HEK293 (cell line): ENCODE results near the gene MYO3A.

ENCODE experiments used
- CTCF ChIA-PET: fragments of 350-600 bp; formaldehyde crosslinking; extraction: SDS; loops from one replicate; lab custom pipeline; 2021; ENCODE audit warnings: antibody characterized with exemption; lab: Yijun Ruan, JAX
- POLR2A ChIA-PET: fragments of 300-600 bp; formaldehyde crosslinking; extraction: SDS; loops from one replicate; lab custom pipeline; 2020; ENCODE audit warnings: antibody characterized with exemption, inconsistent platforms; lab: Yijun Ruan, JAX
- H3K27ac ChIP-seq: fragments of 200-500 bp; sonication (Bioruptor generic); 2 replicates; pipeline ENCODE4 v1.5.1; 2014; ENCODE audit warnings: low read depth, low read length, control low read depth, inconsistent platforms; ENCODE audit errors: extremely low read depth
- H3K36me3 ChIP-seq, 2 experiments: fragments of 200-500 bp in 1 of 2; sonication (Bioruptor generic) in 1 of 2; 1 replicate in 1 of 2; 2 replicates in 1 of 2; pipeline ENCODE4 v1.5.1; 2014 to 2017; ENCODE audit warnings: inconsistent platforms in 2 of 2, low read length in 2 of 2; ENCODE audit not compliant: control insufficient read depth in 2 of 2, insufficient read depth in 1 of 2
- H3K4me1 ChIP-seq: fragments of 200-500 bp; sonication (Bioruptor generic); 2 replicates; pipeline ENCODE4 v1.5.1; 2014; ENCODE audit warnings: mild to moderate bottlenecking, low read length, inconsistent platforms; ENCODE audit not compliant: control insufficient read depth, insufficient read depth
- H3K4me3 ChIP-seq: 2 replicates; pipeline ENCODE4 v1.5.1; 2011; ENCODE audit warnings: low read depth, mild to moderate bottlenecking, control low read depth, low read length, moderate library complexity
- H3K9me3 ChIP-seq: fragments of 200-500 bp; sonication (Bioruptor generic); 2 replicates; pipeline ENCODE4 v1.5.1; 2014; ENCODE audit warnings: low read depth, low read length, inconsistent platforms; ENCODE audit not compliant: control insufficient read depth, insufficient read depth
- CTCF ChIP-seq: fragments of 450-650 bp; formaldehyde crosslinking; IDR thresholded peaks from 2 replicates; pipeline ENCODE4 v1.5.1; 2016; ENCODE audit warnings: missing biosample characterization, missing genetic modification characterization
- GLI2 ChIP-seq: fragments of 450-650 bp; formaldehyde crosslinking; IDR thresholded peaks from 2 replicates; pipeline ENCODE4; 2017; ENCODE audit warnings: missing biosample characterization, missing genetic modification characterization, low read depth, borderline replicate concordance
- HOXC10 ChIP-seq: sonication (generic); formaldehyde crosslinking; IDR thresholded peaks from 2 replicates; pipeline ENCODE4 v1.8.1; 2023; ENCODE audit warnings: mild to moderate bottlenecking, missing genetic modification reagents
- KLF8 ChIP-seq: fragments of 450-650 bp; formaldehyde crosslinking; IDR thresholded peaks from 2 replicates; pipeline ENCODE4 v1.5.1; 2016; ENCODE audit warnings: missing biosample characterization, missing genetic modification characterization
- PBX3 ChIP-seq: sonication (generic); formaldehyde crosslinking; IDR thresholded peaks from 2 replicates; pipeline ENCODE4 v1.8.1; 2022; ENCODE audit warnings: mild to moderate bottlenecking, moderate library complexity, missing genetic modification reagents
- REST ChIP-seq: fragments of 450-650 bp; formaldehyde crosslinking; IDR thresholded peaks from 2 replicates; pipeline ENCODE4 v1.5.1; 2016; ENCODE audit warnings: missing biosample characterization, missing genetic modification characterization
- ZBTB10 ChIP-seq: fragments of 450-650 bp; formaldehyde crosslinking; IDR thresholded peaks from 2 replicates; pipeline ENCODE4 v1.5.1; 2016; ENCODE audit warnings: missing biosample characterization, missing genetic modification characterization
- ZBTB20 ChIP-seq: fragments of 450-650 bp; formaldehyde crosslinking; IDR thresholded peaks from 2 replicates; pipeline ENCODE4 v1.5.1; 2016; ENCODE audit warnings: missing biosample characterization, missing genetic modification characterization
- ZFP41 ChIP-seq: fragments of 450-650 bp; formaldehyde crosslinking; IDR thresholded peaks from 2 replicates; pipeline ENCODE4 v1.5.1; 2016; ENCODE audit warnings: missing biosample characterization, missing genetic modification characterization, borderline replicate concordance
- ZNF391 ChIP-seq: fragments of 450-650 bp; formaldehyde crosslinking; IDR thresholded peaks from 2 replicates; pipeline ENCODE4 v1.5.1; 2016; ENCODE audit warnings: low read depth, missing biosample characterization, missing genetic modification characterization, borderline replicate concordance
- ZNF433 ChIP-seq: fragments of 450-650 bp; formaldehyde crosslinking; IDR thresholded peaks from 2 replicates; pipeline ENCODE4 v1.5.1; 2016; ENCODE audit warnings: missing biosample characterization, missing genetic modification characterization, low read depth
- ZNF560 ChIP-seq: fragments of 450-650 bp; formaldehyde crosslinking; IDR thresholded peaks from 2 replicates; pipeline ENCODE4 v1.5.1; 2017; ENCODE audit warnings: missing biosample characterization, missing genetic modification characterization, borderline replicate concordance
- ZNF639 ChIP-seq: fragments of 450-650 bp; formaldehyde crosslinking; IDR thresholded peaks from 2 replicates; pipeline ENCODE4 v1.5.1; 2016; ENCODE audit warnings: missing biosample characterization, missing genetic modification characterization
- ZNF645 ChIP-seq: fragments of 450-650 bp; formaldehyde crosslinking; IDR thresholded peaks from 2 replicates; pipeline ENCODE4; 2016; ENCODE audit warnings: missing biosample characterization, missing genetic modification characterization
- ZNF837 ChIP-seq: fragments of 450-650 bp; formaldehyde crosslinking; IDR thresholded peaks from 2 replicates; pipeline ENCODE4 v1.5.1; 2016; ENCODE audit warnings: missing biosample characterization, missing genetic modification characterization

Gene MYO3A

GRCh38 chr10:26243351-26243720 is 309.3 kb downstream of the MYO3A start:
- H3K9me3 ChIP-seq, result no peaks in the 10 kb centered on the region
- H3K36me3 ChIP-seq, result no peaks in the 10 kb centered on the region
- CTCF ChIA-PET, result interaction anchor here (0.7 kb wide), 2 partner anchors 595 to 1089 kb away, joined by 3 read pairs; no protein-coding TSS in a partner anchor
- H3K4me3 ChIP-seq, result no peak overlapping the region
- no peak overlapping the region for H3K27ac ChIP-seq
- POLR2A ChIA-PET, result interaction anchor here (0.5 to 1.1 kb wide), 2 partner anchors 10 to 1210 kb away, joined by 3 to 4 read pairs; no protein-coding TSS in a partner anchor
- no peaks in the 10 kb centered on the region for H3K4me1 ChIP-seq
- TF ChIP-seq ZNF639 (no peak), PBX3 (CRISPR knock-in tag) (no peak), ZBTB20 (tag by site-specific recombination) (no peak), KLF8 (tag by site-specific recombination) (no peak)

- Histone ChIP-seq H3K36me3 (no peaks in the 10 kb centered on the region), H3K27ac (no peak overlapping the region), H3K9me3 (no peaks in the 10 kb centered on the region), H3K4me3 (no peak overlapping the region), H3K4me1 (no peaks in the 10 kb centered on the region)
- ChIA-PET CTCF (interaction anchor here (0.6 kb wide), 1 partner anchor 113 kb away, joined by 3 read pairs; no protein-coding TSS in a partner anchor), POLR2A (no interaction called here)
- TF ChIP-seq ZNF391 (tag by site-specific recombination) (no peak), ZNF560 (no peak), REST (tag by site-specific recombination) (peak; percentile 85)
These were observed 315.7 kb downstream of the MYO3A start for GRCh38 chr10:26249681-26250080.

- ChIA-PET POLR2A (no interaction called here), CTCF (no interaction called here)
- no peaks in the 10 kb centered on the region for H3K36me3 ChIP-seq
- no peaks in the 10 kb centered on the region for H3K9me3 ChIP-seq
- no peak overlapping the region for H3K4me3 ChIP-seq
- TF ChIP-seq REST (tag by site-specific recombination) (no peak), ZFP41 (no peak), HOXC10 (no peak), ZBTB10 (tag by site-specific recombination) (no peak), ZNF433 (tag by site-specific recombination) (no peak), CTCF (tag by site-specific recombination) (no peak), ZNF837 (tag by site-specific recombination) (no peak), ZNF645 (tag by site-specific recombination) (no peak), GLI2 (no peak)
- H3K27ac ChIP-seq, result no peak overlapping the region
- no peaks in the 10 kb centered on the region for H3K4me1 ChIP-seq
These were observed 317.9 kb downstream of the MYO3A start for GRCh38 chr10:26251925-26252324.
